HUES6 (cell line): Measurements from ENCODE around the gene SOWAHA.

Experiments used
- H3K27ac ChIP-seq: 2 replicates; pipeline ENCODE4 v1.7.0; 2013; ENCODE audit warnings: low read depth, mild to moderate bottlenecking, low read length, inconsistent platforms
- H3K27me3 ChIP-seq: 2 replicates; pipeline ENCODE4 v1.6.1; 2013; ENCODE audit warnings: low read length; ENCODE audit not compliant: control insufficient read depth, insufficient read depth
- H3K36me3 ChIP-seq: 2 replicates; pipeline ENCODE4 v1.6.1; 2013; ENCODE audit warnings: low read length; ENCODE audit not compliant: control insufficient read depth, insufficient read depth
- H3K4me1 ChIP-seq: 2 replicates; pipeline ENCODE4 v1.6.1; 2013; ENCODE audit warnings: low read length; ENCODE audit not compliant: control insufficient read depth, insufficient read depth
- H3K4me3 ChIP-seq: 2 replicates; pipeline ENCODE4 v1.5.1; 2013; ENCODE audit warnings: low read depth, low read length
- H3K9ac ChIP-seq: one replicate; pipeline ENCODE4 v1.6.1; 2013; ENCODE audit warnings: mild to moderate bottlenecking, low read length
- H3K9me3 ChIP-seq: 2 replicates; pipeline ENCODE4 v1.6.1; 2013; ENCODE audit warnings: low read depth, low read length; ENCODE audit not compliant: control insufficient read depth, insufficient read depth

The SOWAHA gene

DNA sequence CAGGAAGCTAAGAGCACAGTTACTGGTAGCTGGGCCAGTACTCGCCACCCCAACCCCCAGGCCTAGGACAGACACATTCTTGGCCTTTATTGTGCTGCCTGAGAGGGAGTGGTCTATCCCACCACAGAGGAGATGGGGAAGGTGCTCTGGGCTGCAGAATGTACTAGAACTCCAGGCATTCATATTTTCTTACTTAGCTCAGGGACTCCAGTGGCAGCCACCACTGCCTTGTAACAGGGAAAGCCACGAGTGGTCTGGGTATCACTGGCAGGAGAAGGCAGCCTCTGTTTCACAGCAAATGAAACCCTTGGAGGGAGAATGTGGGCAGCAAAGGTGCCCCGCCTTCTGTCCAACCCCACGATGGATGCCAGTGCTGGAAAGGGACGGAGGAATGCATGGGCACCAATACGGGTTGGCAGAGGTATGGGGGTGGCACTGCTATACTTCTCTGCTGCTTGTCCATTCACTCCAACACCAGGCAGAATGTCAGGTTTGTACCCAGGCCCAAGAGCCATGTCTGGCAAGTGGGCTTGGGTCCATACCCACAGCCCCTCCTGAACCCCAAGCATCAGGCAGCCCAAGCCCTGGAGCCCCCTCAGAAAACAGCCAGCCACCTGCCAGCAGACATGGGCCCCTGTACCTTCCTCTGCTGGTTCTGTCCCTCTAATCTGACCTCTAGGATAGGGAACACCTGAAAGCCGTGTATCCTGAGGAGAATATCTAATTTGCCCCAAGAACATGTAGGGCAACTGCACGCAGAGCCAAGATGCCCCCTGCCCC is 40.6 kb upstream of the SOWAHA start:
- no peaks in the 10 kb centered on the region for H3K9me3 ChIP-seq
- H3K4me3 ChIP-seq = no peak overlapping the region
- H3K36me3 ChIP-seq = no peaks in the 10 kb centered on the region
- H3K27ac ChIP-seq = no peak overlapping the region
- H3K27me3 ChIP-seq = peaks cover 20% of the 10 kb centered on the region
- peaks cover 29% of the 10 kb centered on the region for H3K4me1 ChIP-seq
- no peak overlapping the region for H3K9ac ChIP-seq

GRCh38 chr5:132773114-132773513 is 40.0 kb upstream of the SOWAHA start:
- Histone ChIP-seq H3K27me3 (peaks cover 26% of the 10 kb centered on the region), H3K27ac (no peak overlapping the region), H3K9me3 (no peaks in the 10 kb centered on the region), H3K36me3 (no peaks in the 10 kb centered on the region), H3K9ac (no peak overlapping the region), H3K4me3 (no peak overlapping the region), H3K4me1 (peaks cover 29% of the 10 kb centered on the region)

GRCh38 chr5:132773601-132774355 is 39.3 kb upstream of the SOWAHA start:
- Histone ChIP-seq H3K36me3 (no peaks in the 10 kb centered on the region), H3K4me1 (peaks cover 29% of the 10 kb centered on the region), H3K27ac (no peak overlapping the region), H3K9ac (no peak overlapping the region), H3K27me3 (peaks cover 32% of the 10 kb centered on the region), H3K9me3 (no peaks in the 10 kb centered on the region), H3K4me3 (no peak overlapping the region)

- Histone ChIP-seq H3K9ac (no peak overlapping the region), H3K27me3 (peaks cover 39% of the 10 kb centered on the region), H3K36me3 (no peaks in the 10 kb centered on the region), H3K27ac (no peak overlapping the region), H3K9me3 (no peaks in the 10 kb centered on the region), H3K4me1 (peaks cover 29% of the 10 kb centered on the region), H3K4me3 (no peak overlapping the region)
Observed at GRCh38 chr5:132774406-132774805, 38.7 kb upstream of the SOWAHA start.

DNA sequence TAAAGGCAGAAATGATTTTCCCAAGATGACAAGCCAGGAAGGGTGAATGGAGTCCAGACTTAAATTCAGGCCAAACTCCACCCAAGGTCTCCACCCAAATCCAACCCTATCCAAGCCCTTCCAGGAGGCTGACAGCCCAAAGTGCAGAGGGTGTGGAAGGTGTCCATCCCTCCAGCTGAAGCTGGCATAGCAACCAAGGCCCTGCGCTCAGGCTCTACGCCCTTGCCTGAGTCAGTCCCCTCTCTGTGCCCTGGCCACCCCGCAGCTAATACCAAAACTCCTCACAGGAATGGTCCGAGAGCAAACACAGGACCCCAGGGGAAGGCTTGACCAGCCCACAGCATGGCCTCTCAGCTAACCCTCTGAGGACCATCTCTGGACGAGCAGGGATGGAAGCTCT is 38.2 kb upstream of the SOWAHA start:
- H3K9ac ChIP-seq = no peak overlapping the region
- no peak overlapping the region for H3K4me3 ChIP-seq
- H3K4me1 ChIP-seq = peaks cover 29% of the 10 kb centered on the region
- H3K27me3 ChIP-seq = peaks cover 42% of the 10 kb centered on the region
- no peak overlapping the region for H3K27ac ChIP-seq
- no peaks in the 10 kb centered on the region for H3K9me3 ChIP-seq
- no peaks in the 10 kb centered on the region for H3K36me3 ChIP-seq

DNA sequence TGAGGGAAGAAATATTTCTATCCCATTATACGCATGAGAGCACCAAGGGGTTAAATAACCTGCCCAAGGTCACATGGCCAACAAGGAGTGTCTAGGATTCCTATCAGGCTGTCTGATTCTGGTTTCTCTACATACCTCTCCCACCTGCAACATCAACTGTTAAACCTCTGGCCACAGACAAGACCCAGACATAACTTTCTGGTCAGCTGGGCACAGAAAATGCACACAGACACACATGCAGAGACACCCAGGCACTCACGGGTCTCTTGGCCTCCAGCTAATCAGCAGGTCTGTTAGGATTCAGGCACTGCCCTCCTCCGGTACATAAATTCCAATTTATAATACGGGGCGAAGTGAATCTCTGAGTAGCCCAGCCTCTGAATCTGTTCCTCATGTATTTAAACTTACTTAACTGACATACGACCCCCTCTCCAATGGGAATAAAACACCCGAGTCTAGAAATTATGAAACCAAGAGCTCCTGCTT is 37.6 kb upstream of the SOWAHA start:
- H3K36me3 ChIP-seq = no peaks in the 10 kb centered on the region
- no peak overlapping the region for H3K27ac ChIP-seq
- no peak overlapping the region for H3K9ac ChIP-seq
- H3K27me3 ChIP-seq = peaks cover 44% of the 10 kb centered on the region
- no peaks in the 10 kb centered on the region for H3K9me3 ChIP-seq
- H3K4me3 ChIP-seq = 0 out of 2 replicates have a peak overlapping the region, but pooled peaks have one; percentile 77
- peaks cover 28% of the 10 kb centered on the region for H3K4me1 ChIP-seq

DNA sequence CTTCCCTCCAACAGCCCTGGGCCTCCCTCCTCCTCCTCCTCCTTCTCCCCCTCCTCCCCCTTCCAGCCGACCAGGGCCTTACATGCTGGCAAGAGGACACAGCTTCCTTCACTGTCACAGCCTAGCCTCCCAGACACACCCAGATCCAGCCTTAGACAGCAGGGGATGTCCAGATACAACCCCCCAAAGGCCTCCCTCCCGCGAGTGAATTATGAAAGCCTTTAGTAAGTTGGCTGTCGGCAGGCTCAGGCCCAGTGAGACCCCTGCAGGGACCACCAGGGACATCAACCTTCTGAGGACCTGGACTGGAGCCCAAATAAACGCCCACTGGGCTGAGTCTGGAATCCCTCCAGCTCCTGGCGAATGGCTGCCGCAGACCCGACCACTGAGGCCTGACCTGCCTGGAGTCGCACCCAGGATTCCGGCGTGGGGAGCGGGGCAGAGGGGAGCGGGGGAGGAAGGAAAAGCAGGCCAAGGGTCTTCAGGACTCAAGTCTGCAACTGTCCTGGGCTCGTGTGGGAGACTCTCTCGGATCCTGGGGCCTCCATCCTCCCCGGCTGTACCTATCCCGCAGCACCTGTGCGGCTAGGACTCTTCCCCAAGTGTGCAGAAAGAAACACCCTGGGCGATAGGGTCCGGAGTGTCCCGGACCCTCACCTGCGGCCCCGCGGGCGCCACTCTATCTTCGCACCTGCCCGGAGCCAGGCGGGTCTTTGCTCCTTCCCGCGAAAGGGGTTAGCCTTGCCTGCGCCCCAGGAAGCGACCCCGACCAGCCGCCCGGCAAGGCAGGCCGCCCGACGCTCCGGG is 36.8 kb upstream of the SOWAHA start:
- Histone ChIP-seq H3K27ac (no peak overlapping the region), H3K9ac (peak overlapping the region; percentile 17), H3K27me3 (peaks cover 46% of the 10 kb centered on the region), H3K9me3 (no peaks in the 10 kb centered on the region), H3K4me1 (peaks cover 20% of the 10 kb centered on the region), H3K4me3 (peak overlapping the region; percentile 77), H3K36me3 (no peaks in the 10 kb centered on the region)

GRCh38 chr5:132776938-132777208 is 36.2 kb upstream of the SOWAHA start:
- peaks cover 17% of the 10 kb centered on the region for H3K4me1 ChIP-seq

DNA sequence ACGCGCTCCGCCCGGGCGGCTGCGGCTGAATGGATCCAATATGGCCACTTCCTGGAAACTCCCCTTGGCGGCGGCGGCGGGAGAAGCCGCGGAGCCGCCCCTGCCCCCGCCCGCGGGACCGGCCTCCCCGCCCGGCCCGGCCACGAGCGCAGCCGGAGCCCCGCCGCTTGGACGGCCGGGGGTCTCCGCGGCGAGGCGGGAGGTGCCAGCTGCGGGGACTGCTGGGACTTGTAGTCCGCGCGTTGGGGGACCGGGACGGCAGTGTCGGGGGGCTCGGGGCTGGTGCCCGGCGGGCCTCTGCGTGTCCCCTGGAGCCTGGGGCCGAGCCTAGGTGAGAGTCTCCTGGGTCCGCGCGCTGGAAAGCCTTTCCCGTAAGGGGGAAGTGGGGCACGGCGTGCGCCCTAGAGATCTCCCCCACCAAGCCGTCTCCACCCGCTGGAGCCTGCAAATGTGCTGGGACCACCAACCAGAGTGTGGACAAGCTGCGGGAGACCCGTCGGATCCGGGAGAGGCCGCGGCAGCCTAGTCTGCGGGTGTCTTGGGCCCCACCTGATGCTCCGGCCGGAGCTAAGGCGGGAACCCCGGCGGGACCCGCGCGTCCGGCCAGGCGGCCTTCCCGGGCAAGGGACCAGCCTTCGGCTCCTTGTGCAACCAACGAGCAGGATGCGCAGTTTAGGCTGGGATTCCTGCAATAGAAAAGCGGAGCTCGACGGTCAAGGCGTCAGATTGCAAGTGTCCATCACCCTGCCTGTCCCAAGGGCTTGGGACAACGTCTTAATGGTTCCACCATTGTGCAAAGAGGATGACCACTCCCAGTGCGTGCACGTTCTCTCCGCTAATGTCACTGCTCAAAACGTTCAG is 35.7 kb upstream of the SOWAHA start, which contains the start of gene SEPTIN8:
Gene SEPTIN8, minus strand, starts transcription at position 31 of the 861 bp plus-strand sequence. CDS start 102 bp downstream, outside the sequence.
- H3K9me3 ChIP-seq = no peaks in the 10 kb centered on the region
- H3K36me3 ChIP-seq = no peaks in the 10 kb centered on the region
- H3K27me3 ChIP-seq = peaks cover 53% of the 10 kb centered on the region
- peak within 1 kb of the TSS; percentile 77 for H3K4me3 ChIP-seq
- H3K27ac ChIP-seq = no peak within 1 kb of the TSS
- peaks cover 15% of the 10 kb centered on the region for H3K4me1 ChIP-seq
- peak within 1 kb of the TSS; percentile 34 for H3K9ac ChIP-seq

More at GRCh38 chr5:132776938-132777208, 36.2 kb upstream of the SOWAHA start:
- no peak overlapping the region for H3K27ac ChIP-seq
- H3K9me3 ChIP-seq = no peaks in the 10 kb centered on the region
- peak overlapping the region; percentile 17 for H3K9ac ChIP-seq
- no peaks in the 10 kb centered on the region for H3K36me3 ChIP-seq
- H3K27me3 ChIP-seq = peaks cover 48% of the 10 kb centered on the region
- H3K4me3 ChIP-seq = peak overlapping the region; percentile 77

- no peaks in the 10 kb centered on the region for H3K9me3 ChIP-seq
- peaks cover 13% of the 10 kb centered on the region for H3K4me1 ChIP-seq
- H3K36me3 ChIP-seq = no peaks in the 10 kb centered on the region
- H3K27ac ChIP-seq = no peak overlapping the region
- H3K9ac ChIP-seq = no peak overlapping the region
- peaks cover 53% of the 10 kb centered on the region for H3K27me3 ChIP-seq
- peak overlapping the region; percentile 77 for H3K4me3 ChIP-seq
Observed at GRCh38 chr5:132778129-132778528, 35.0 kb upstream of the SOWAHA start.
